ENCODE data around the gene ANKRD34B.

DNA sequence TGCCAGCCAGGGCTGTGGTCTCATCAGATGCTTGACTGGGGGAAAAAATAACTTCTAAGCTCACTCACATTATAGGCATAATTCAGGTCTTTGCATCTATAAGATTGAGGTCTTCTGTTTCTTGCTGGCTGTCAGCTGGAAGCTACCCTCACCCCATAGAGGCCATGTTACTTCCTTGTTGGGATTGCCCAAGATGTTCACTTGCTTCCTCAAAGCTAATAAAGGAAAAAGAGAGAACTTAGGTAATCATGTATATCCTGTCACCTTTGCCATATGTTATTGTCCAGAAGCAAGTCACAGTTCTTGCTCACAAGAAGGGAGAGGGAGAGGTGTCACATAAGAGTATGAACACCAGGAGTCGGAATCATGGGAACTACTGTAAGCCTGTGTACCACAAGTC, 38.7 kb upstream of the ANKRD34B start:
- TF ChIP-seq ZNF274 (IDR thresholded peaks at IDR 0.05; ENCODE audit: low read depth, low read length) (no peak), YY1 (IDR thresholded peaks at IDR 0.05; ENCODE audit: insufficient read depth, insufficient read length) (no peak), SUZ12 (IDR thresholded peaks at IDR 0.05; ENCODE audit: extremely low read depth, insufficient read depth, insufficient read length) (no peak)
